GM18499 (cell line): Measurements from ENCODE around the gene CENPQ.

ENCODE experiments used
- ATAC-seq: cut with Tn5 transposase; IDR thresholded peaks from one replicate; pipeline ENCODE4 v1.9.1; 2021; ENCODE audit warnings: moderate number of reproducible peaks; ENCODE audit not compliant: insufficient read depth, unreplicated experiment

Gene CENPQ

DNA sequence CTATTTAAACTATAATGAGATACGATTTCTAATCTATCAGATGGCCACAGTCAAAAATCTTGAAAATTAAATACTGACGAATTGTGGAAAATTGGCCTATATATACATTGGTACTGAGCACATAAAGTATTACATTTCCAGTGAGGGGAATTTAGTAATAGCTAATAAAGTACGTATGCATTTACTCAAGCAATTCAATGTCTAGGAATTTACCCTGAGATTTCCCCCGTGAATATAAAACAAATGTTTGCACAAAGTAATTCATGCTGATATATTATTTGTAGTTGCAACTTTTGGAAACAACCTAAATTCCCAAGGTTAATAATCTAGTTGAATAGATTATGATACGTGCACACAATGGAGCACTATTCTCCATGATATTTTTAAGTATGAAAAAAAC lies 72.6 kb downstream of the CENPQ start:
- ATAC-seq, result no peak

- no peak for ATAC-seq
Observed at GRCh38 chr6:49539102-49539501, 75.9 kb downstream of the CENPQ start.

DNA sequence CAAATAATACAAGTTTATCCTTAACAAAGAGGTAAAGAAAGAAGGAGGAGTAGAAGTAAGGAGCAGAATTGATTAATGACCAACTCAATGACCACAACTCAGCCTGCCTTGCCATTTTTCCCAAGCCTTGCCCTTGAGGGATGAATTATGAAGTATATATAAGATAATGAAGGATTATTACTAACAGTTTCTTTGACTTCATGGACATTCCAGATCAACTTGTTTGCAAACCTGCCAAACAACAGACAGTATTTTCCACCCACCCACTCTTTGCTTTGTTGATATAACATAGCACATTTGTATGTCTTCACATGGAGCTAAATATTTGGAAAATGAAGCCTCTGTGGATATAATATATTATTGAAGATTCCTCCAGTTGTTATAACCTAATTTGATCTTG lies 77.4 kb downstream of the CENPQ start:
- ATAC-seq, result no peak

DNA sequence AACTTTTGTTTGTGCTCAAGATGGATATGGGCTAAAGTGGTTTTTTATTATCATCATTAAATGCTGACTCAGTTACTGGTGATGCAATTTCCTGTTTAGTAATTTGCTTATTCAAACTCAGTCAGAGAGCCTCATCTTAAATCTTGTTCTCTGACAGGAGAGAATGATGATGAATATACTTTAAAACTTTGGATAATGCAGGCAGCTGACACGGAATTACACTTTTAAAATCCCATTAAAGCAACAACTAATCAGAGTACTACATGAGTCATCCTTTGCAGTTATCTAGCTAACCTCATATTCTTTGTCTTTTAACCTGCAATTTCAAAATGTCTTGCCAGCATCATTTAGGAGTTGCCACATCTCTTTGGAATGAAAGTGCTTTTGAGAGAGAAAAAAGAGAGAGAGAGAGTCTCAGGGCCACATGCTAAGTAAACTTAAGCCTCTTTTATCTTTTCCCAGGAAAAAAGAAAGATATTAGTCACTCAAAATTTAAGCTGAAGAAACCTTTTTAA lies 78.1 kb downstream of the CENPQ start:
- ATAC-seq, result no peak

DNA sequence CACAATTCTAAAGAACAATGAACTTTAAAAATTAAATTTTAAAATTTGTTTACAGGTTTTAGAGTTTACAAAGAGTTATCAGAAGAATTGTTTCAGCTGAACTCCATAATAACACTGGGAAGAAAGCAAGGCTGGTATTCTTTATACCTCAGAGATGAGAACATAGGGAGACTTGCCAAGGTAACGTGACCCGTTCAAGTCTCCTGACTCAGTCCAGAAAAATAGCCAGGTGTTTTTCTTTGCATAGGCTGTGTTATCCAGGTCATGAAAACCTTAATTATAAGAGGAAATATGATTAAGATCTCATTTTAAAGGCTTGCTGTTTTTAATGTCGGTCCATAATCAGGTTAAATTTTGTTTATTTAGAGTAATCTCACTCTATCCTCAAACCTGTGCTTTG lies 78.8 kb downstream of the CENPQ start:
- no peak for ATAC-seq
